ENCODE measurements around the gene IL18BP.
A peak's percentile ranks its signal among the peaks of the same experiment; 100 is the strongest.

The IL18BP gene

DNA sequence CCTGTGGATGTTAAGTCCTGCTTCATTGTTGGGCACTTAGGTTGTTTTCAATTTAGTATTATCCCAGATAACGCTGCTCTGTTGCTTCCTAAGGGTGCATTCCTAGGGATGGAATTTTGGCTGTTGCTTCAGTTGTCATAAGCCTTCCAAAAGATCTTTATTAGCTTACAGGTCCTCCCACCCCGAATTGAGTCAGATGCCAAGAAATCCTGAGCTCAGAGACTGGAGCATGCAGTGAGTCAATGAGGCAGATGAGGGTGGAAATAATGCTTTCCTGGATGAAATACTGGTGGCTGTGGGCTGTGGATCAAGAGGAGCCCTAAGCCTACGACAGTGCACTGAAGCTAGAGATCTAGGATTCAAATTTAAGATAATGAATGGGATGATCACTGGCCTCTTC, 10.7 kb upstream of the IL18BP start:
- H3K36me3 ChIP-seq: no peaks in the 10 kb centered on the region
- TF ChIP-seq, protein P1, sequence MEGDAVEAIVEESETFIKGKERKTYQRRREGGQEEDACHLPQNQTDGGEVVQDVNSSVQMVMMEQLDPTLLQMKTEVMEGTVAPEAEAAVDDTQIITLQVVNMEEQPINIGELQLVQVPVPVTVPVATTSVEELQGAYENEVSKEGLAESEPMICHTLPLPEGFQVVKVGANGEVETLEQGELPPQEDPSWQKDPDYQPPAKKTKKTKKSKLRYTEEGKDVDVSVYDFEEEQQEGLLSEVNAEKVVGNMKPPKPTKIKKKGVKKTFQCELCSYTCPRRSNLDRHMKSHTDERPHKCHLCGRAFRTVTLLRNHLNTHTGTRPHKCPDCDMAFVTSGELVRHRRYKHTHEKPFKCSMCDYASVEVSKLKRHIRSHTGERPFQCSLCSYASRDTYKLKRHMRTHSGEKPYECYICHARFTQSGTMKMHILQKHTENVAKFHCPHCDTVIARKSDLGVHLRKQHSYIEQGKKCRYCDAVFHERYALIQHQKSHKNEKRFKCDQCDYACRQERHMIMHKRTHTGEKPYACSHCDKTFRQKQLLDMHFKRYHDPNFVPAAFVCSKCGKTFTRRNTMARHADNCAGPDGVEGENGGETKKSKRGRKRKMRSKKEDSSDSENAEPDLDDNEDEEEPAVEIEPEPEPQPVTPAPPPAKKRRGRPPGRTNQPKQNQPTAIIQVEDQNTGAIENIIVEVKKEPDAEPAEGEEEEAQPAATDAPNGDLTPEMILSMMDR (IDR thresholded peaks at IDR 0.05): no peak
- H3K9me3 ChIP-seq: no peaks in the 10 kb centered on the region
- H3K27me3 ChIP-seq: no peaks in the 10 kb centered on the region
- H3K4me3 ChIP-seq (ENCODE audit: low read depth in 1 of 2, low read length in 1 of 2): no peak overlapping the region
- H3K27ac ChIP-seq: no peak overlapping the region
- H3K4me1 ChIP-seq (ENCODE audit: control insufficient read depth in 1 of 2, insufficient read depth in 1 of 2, low read depth in 1 of 2, low read length in 1 of 2): peaks cover 0 to 11% of the 10 kb centered on the region in 2 experiments

DNA sequence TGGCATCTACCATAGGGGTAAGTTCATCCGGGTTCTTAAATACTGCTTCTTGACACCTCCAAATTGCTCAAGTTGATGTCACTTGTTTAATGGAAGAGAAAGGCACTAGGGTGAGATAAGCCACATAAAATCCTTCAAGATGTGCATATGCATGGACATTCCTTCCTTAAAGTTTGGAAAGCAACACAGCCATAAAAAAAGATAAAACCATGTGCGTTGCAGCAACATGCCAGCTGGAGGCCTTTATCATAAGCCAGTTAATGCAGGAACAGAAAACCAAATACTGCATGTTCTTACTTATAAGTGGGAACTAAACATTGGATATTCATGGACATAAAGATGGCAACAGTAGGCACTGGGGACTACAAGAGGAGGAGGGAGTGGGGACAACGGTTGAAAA, 8.0 kb upstream of the IL18BP start:
- H3K27me3 ChIP-seq: no peaks in the 10 kb centered on the region
- no peaks in the 10 kb centered on the region for H3K36me3 ChIP-seq
- H3K4me1 ChIP-seq (ENCODE audit: control insufficient read depth in 1 of 2, insufficient read depth in 1 of 2, low read depth in 1 of 2, low read length in 1 of 2): peaks cover 0 to 11% of the 10 kb centered on the region in 2 experiments
- no peak overlapping the region for H3K4me3 ChIP-seq (ENCODE audit: low read depth in 1 of 2, low read length in 1 of 2)
- no peaks in the 10 kb centered on the region for H3K9me3 ChIP-seq
- TF ChIP-seq, protein P1 (IDR thresholded peaks at IDR 0.05): no peak
- H3K27ac ChIP-seq: no peak overlapping the region

DNA sequence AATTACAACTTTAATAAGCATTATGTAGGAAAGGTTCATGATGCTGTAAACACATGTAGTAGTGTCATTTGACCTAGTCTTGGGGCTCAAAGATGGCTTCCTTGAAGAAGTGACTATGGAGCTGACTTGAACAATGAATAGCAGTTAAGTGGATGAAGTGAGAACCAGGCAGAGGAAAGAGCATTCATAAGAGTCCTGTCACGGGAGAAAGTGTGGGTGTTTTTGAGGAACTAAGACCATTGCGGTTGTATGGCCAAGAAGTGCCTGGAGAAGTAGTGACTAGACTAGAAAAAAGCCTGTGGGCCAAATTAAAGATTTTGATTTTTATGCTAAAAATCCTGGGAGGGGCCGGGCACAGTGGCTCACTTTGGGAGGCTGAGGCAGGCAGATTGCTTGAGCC, 7.2 kb upstream of the IL18BP start:
- Histone ChIP-seq H3K4me1 (ENCODE audit: control insufficient read depth in 1 of 2, insufficient read depth in 1 of 2, low read depth in 1 of 2, low read length in 1 of 2) (peaks cover under 1 to 6% of the 10 kb centered on the region in 2 experiments), H3K36me3 (no peaks in the 10 kb centered on the region), H3K4me3 (ENCODE audit: low read depth in 1 of 2, low read length in 1 of 2) (no peak overlapping the region), H3K9me3 (no peaks in the 10 kb centered on the region), H3K27me3 (no peaks in the 10 kb centered on the region), H3K27ac (peak overlapping the region; percentile 72)
- TF ChIP-seq, protein P1 (IDR thresholded peaks at IDR 0.05): no peak

DNA sequence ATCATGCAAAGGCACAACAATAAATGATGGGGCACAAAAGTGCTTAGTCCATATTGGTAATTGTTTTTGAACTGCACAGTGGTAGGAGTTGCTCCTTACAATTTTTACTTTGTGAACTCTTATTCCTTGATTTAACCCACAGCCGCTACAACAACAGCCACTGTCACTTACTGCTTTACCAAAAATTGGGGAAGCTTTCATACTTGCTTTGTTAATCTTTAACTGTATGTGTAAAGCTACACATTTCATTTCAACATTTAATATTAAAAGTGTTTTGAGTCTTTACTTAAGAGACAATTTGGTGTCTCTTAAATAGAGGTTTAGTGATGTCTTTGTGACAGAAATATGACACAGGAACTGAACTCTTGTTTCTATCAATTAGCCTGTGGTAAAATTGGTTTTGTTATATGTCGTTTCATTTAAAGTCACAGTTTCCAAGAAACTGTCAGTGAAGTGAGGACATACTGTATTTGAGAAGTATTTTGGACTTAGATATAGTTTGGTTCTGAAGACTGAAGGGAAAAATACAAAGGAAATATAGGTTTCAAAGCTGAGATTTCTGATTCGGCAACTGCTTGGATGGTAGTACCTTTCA, 6.5 kb upstream of the IL18BP start:
- no peaks in the 10 kb centered on the region for H3K9me3 ChIP-seq
- H3K36me3 ChIP-seq: no peaks in the 10 kb centered on the region
- H3K4me1 ChIP-seq (ENCODE audit: control insufficient read depth in 1 of 2, insufficient read depth in 1 of 2, low read depth in 1 of 2, low read length in 1 of 2): peaks cover 8 to 13% of the 10 kb centered on the region in 2 experiments
- TF ChIP-seq, protein P1 (IDR thresholded peaks at IDR 0.05): no peak
- peak overlapping the region; percentile 72 for H3K27ac ChIP-seq
- no peaks in the 10 kb centered on the region for H3K27me3 ChIP-seq
- H3K4me3 ChIP-seq (ENCODE audit: low read depth in 1 of 2, low read length in 1 of 2): no peak overlapping the region

DNA sequence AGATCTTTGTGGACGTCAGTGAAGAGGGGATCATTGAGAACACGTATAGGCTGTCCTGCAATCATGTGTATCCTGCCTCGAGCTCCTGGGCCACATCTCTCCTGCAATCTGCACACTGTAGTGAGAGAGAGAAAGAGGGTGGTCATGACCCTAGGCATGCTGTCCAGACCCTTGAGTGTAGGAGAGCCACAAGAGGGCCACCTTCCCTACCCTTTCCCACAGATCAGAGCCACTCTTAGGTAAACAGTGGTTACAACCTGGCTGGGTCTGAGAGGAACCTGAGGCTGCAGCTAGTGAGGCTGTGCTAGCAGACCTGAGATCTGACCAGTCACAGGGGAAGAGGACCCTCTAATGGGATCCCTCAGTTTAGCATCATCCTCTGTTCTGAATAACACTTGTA, 3.9 kb upstream of the IL18BP start:
- Histone ChIP-seq H3K4me1 (ENCODE audit: control insufficient read depth in 1 of 2, insufficient read depth in 1 of 2, low read depth in 1 of 2, low read length in 1 of 2) (peaks cover 32 to 37% of the 10 kb centered on the region in 2 experiments), H3K4me3 (ENCODE audit: low read depth in 1 of 2, low read length in 1 of 2) (no peak overlapping the region), H3K27ac (no peak overlapping the region), H3K9me3 (no peaks in the 10 kb centered on the region), H3K27me3 (no peaks in the 10 kb centered on the region), H3K36me3 (no peaks in the 10 kb centered on the region)
- TF ChIP-seq, protein P1 (IDR thresholded peaks at IDR 0.05): no peak

All from neutrophil (primary cell).